ENCODE measurements around the gene MTCH1. TPM values are rescaled to one million over a fixed set of nuclear protein-coding genes. Genes with fewer than 3 reads are reported as not detected.

The MTCH1 gene
- total and polyA plus RNA-seq, 10 of the 15 experiments (the other 5 are each of a cell fraction or from before 2014, with no cell fraction given): 7.2 to 128 (median 85.2) TPM

DNA sequence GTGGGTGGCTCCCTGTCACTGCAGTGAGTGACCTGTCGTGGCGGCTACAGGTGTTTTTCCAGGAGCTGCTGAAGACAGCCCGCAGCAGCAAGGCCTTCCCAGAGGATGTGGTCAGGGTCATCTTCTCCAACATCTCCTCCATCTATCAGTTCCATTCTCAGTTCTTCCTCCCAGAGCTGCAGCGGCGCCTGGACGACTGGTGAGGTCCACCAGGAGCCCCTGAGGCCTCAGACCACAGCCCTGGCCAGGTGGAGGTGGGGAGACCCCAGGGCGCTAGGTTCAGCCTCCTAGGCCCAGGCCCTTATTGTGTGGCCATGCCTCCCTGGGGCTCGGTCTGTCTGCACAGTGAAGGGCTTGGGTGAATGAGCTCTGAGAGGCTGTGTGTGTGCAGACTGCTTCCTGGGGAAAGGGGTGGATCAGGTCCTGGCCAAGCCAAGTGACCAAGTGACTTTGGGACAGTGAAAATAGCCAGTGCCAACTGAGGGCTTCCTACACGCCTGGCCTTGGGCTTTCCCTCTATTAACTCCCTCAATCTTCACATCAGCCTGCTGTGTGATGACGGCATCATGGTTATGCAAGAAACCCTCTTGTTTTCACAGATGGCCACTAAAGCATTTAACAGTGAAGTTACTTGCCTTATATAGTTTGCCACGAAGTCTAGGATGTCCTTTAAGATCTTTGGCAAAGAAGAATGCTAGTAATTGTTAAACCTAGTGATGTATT is 25.8 kb upstream of the MTCH1 start:
- Histone ChIP-seq H3K4me1 (ENCODE audit: control insufficient read depth, insufficient read depth, low read length) (peaks cover 18% of the 10 kb centered on the region), H2AFZ (ENCODE audit: control insufficient read depth, low read depth, low read length) (no peak overlapping the region), H3K36me3 (ENCODE audit: control insufficient read depth in 2 of 2, insufficient read depth in 2 of 2, low read length in 1 of 2) (peaks cover 15 to 16% of the 10 kb centered on the region in 2 experiments), H3K9me3 (replicated peaks; ENCODE audit: control insufficient read depth, insufficient read depth, low read length) (no peaks in the 10 kb centered on the region), H3K4me2 (ENCODE audit: control insufficient read depth, insufficient read depth) (no peak overlapping the region), H3K27ac (ENCODE audit: control insufficient read depth, insufficient read depth) (no peak overlapping the region), H3K4me3 (no peak overlapping the region), H3K27me3 (replicated peaks in 1 of 2; ENCODE audit: control insufficient read depth in 2 of 2, insufficient read depth in 2 of 2, low read length in 1 of 2) (no peaks in the 10 kb centered on the region), H4K20me1 (ENCODE audit: control insufficient read depth, insufficient read depth) (no peaks in the 10 kb centered on the region), H3K9ac (ENCODE audit: control insufficient read depth, insufficient read depth, low read length) (no peak overlapping the region), H3K79me2 (ENCODE audit: control insufficient read depth, insufficient read depth, low read length) (peaks cover 24% of the 10 kb centered on the region)
- ChIA-PET RAD21 (ENCODE audit: unreplicated experiment) (no interaction called here), SMC1A (ENCODE audit: uncharacterized antibody, unreplicated experiment) (no interaction called here), CTCF (interaction anchor here (0.6 to 1.8 kb wide), 3 partner anchors 246 to 686 kb away, joined by 3 to 7 read pairs (median 3); no protein-coding TSS in a partner anchor), POLR2A (no interaction called here)
- no peak for FAIRE-seq
- no TSS peak for BruUV-seq (replicated peaks)
- 87% methylated on average over 11 of the region's 11 CpGs for WGBS (ENCODE audit: insufficient coverage, insufficient replicate concordance, low lambda C conversion rate, missing lambda C conversion rate)
- ATAC-seq: no peak
- no peak for DNase-seq (ENCODE audit: low read depth, low spot score)
- intact Hi-C loops (cut with micrococcal nuclease; ENCODE audit: unreplicated experiment) (no loop called here), in situ Hi-C loops (cut with MboI) (loop anchor here (5.0 kb wide), 1 partner anchor 245 kb away; no protein-coding TSS in a partner anchor)
- no peak for TF ChIP-seq RB1 (IDR thresholded peaks at IDR 0.05; ENCODE audit: borderline replicate concordance)
- TF ChIP-seq, protein P1, sequence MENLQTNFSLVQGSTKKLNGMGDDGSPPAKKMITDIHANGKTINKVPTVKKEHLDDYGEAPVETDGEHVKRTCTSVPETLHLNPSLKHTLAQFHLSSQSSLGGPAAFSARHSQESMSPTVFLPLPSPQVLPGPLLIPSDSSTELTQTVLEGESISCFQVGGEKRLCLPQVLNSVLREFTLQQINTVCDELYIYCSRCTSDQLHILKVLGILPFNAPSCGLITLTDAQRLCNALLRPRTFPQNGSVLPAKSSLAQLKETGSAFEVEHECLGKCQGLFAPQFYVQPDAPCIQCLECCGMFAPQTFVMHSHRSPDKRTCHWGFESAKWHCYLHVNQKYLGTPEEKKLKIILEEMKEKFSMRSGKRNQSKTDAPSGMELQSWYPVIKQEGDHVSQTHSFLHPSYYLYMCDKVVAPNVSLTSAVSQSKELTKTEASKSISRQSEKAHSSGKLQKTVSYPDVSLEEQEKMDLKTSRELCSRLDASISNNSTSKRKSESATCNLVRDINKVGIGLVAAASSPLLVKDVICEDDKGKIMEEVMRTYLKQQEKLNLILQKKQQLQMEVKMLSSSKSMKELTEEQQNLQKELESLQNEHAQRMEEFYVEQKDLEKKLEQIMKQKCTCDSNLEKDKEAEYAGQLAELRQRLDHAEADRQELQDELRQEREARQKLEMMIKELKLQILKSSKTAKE (IDR thresholded peaks at IDR 0.05; ENCODE audit: low read depth, poor library complexity, severe bottlenecking): no peak
- TF ChIP-seq BMI1 (IDR thresholded peaks at IDR 0.05; ENCODE audit: borderline replicate concordance): no peak
- TF ChIP-seq, protein P2, sequence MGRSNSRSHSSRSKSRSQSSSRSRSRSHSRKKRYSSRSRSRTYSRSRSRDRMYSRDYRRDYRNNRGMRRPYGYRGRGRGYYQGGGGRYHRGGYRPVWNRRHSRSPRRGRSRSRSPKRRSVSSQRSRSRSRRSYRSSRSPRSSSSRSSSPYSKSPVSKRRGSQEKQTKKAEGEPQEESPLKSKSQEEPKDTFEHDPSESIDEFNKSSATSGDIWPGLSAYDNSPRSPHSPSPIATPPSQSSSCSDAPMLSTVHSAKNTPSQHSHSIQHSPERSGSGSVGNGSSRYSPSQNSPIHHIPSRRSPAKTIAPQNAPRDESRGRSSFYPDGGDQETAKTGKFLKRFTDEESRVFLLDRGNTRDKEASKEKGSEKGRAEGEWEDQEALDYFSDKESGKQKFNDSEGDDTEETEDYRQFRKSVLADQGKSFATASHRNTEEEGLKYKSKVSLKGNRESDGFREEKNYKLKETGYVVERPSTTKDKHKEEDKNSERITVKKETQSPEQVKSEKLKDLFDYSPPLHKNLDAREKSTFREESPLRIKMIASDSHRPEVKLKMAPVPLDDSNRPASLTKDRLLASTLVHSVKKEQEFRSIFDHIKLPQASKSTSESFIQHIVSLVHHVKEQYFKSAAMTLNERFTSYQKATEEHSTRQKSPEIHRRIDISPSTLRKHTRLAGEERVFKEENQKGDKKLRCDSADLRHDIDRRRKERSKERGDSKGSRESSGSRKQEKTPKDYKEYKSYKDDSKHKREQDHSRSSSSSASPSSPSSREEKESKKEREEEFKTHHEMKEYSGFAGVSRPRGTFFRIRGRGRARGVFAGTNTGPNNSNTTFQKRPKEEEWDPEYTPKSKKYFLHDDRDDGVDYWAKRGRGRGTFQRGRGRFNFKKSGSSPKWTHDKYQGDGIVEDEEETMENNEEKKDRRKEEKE (IDR thresholded peaks at IDR 0.05): no peak
- no peak for TF ChIP-seq NBN (IDR thresholded peaks at IDR 0.05)
